BLaER1 (cell line): ENCODE measurements around the gene FASN.
"Not testable (repeated sequence)": the region's sequence is repeated elsewhere in the genome, so short reads cannot be mapped to it uniquely, and the experiment has no call there.

ENCODE experiments used
- H3K27ac ChIP-seq: shearing (Covaris generic); formaldehyde crosslinking; 2 replicates; pipeline ENCODE4 v1.8.1; 2022
- H3K27me3 ChIP-seq: shearing (Covaris generic); formaldehyde crosslinking; 2 replicates; pipeline ENCODE4 v1.8.1; 2022
- H3K36me3 ChIP-seq: shearing (Covaris generic); formaldehyde crosslinking; 2 replicates; pipeline ENCODE4 v1.8.1; 2022
- H3K4me1 ChIP-seq: shearing (Covaris generic); formaldehyde crosslinking; 2 replicates; pipeline ENCODE4 v1.8.1; 2022
- H3K4me2 ChIP-seq: shearing (Covaris generic); formaldehyde crosslinking; 2 replicates; pipeline ENCODE4 v1.8.1; 2022
- H3K4me3 ChIP-seq: shearing (Covaris generic); formaldehyde crosslinking; 2 replicates; pipeline ENCODE4 v1.8.1; 2022
- H3K9ac ChIP-seq: shearing (Covaris generic); formaldehyde crosslinking; 2 replicates; pipeline ENCODE4 v1.8.1; 2022
- H3K9me3 ChIP-seq: shearing (Covaris generic); formaldehyde crosslinking; 2 replicates; pipeline ENCODE4 v1.8.1; 2022
- H4K20me1 ChIP-seq: shearing (Covaris generic); formaldehyde crosslinking; 2 replicates; pipeline ENCODE4 v1.8.1; 2022
- Cebpa-rat ChIP-seq: shearing (Covaris generic); IDR thresholded peaks from 2 replicates; pipeline ENCODE4 v1.8.1; 2022

FASN gene

DNA sequence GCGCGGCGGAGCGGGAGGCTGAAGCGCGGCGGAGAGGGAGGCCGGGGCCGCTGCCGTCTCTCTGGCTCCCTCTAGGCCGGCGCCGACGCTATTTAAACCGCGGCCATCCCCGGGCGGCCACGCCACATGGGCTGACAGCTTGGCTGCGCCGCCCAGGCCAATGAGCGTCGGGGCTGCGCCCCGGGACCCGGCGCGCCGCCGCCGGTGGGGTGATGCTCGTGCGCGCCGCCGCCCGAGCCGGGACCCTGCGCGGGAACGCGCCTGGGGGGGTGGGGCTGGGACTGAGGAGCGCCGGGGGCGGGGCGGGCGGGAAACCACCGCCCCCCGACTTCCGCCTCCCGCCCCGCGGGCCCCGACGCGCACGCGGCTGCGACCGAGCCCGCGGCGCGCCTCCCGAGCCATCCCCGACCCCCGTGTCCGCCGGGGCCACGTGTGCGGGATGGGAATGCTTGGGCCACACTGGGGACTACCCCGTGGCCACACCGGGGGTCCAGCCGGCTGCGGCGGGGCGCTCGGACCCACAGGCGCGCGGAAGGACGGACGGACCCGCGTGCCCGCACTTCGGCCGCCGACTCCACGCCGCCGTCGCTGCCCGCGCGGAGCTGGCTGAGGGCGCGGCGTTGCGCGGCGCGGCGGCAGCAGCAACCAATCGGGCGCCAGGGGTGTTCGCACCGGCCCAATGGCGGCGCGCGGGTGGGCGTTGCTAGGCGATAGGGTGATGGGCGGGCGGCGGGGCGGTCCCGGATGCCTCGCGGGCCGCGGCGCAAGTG lies at the start of gene FASN:
TSS of gene FASN (minus strand) at position 68 of the 770 bp plus-strand sequence. CDS start 1,791 bp downstream, outside the sequence.
- Histone ChIP-seq H3K36me3 (peaks cover 33% of the 10 kb centered on the region), H3K4me3 (peak within 1 kb of the TSS; percentile 95), H3K4me1 (peaks cover 54% of the 10 kb centered on the region), H3K9me3 (no peaks in the 10 kb centered on the region), H3K9ac (peak within 1 kb of the TSS; percentile 98), H3K27me3 (no peaks in the 10 kb centered on the region), H3K27ac (peak within 1 kb of the TSS; percentile 99), H4K20me1 (peaks cover 38% of the 10 kb centered on the region), H3K4me2 (peak within 1 kb of the TSS; percentile 100)
- no peak for TF ChIP-seq Cebpa-rat

DNA sequence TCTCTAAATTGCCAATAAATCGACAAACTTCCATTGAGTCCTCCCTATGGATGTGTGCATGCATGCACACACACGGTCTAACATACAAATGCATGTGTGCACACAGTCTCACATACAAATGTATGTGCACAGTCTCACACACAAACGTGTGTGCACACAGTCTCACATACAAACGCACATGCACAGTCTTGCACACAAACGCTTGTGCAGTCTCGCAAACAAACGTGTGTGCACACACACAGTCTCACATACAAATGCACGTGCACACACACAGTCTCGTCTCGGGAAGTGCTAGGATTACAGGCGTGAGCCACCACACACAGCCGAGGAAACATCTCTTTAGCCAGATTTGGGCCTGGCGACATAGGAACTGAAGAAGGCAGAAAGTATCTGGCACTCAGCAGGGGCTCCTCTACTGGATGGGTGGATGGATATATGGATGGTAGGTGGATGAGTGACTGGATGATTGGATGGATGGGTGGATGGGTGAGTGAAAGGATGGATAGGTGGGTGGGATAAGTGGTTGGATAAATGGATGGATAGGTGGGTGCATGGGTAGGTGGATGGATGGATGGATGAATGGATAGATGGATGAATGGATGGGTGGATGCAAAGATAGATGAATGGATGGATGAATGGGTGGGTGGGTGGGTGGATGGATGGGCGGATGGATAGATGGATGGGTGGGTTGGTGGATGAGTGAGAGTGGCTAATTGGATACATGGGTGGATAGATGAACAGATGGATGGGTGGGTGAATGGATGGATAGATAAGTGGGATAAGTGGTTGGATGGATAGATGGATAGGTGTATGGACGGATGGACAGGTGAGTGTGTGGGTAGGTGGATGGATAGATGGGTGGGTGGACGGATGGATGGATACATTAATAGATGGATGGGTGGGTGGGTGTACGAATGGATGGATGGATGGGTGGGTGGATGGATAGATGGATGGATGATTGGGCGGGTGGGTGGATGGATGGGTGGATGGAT lies 48.9 kb upstream of the FASN start:
- H3K4me2 ChIP-seq = no peak overlapping the region
- no peak overlapping the region for H3K27ac ChIP-seq
- no peaks in the 10 kb centered on the region for H3K36me3 ChIP-seq
- no peaks in the 10 kb centered on the region for H3K9me3 ChIP-seq
- TF ChIP-seq Cebpa-rat = no peak
- no peak overlapping the region for H3K9ac ChIP-seq
- H3K4me1 ChIP-seq = no peaks in the 10 kb centered on the region
- no peak overlapping the region for H3K4me3 ChIP-seq
- H3K27me3 ChIP-seq = no peaks in the 10 kb centered on the region
- no peaks in the 10 kb centered on the region for H4K20me1 ChIP-seq

DNA sequence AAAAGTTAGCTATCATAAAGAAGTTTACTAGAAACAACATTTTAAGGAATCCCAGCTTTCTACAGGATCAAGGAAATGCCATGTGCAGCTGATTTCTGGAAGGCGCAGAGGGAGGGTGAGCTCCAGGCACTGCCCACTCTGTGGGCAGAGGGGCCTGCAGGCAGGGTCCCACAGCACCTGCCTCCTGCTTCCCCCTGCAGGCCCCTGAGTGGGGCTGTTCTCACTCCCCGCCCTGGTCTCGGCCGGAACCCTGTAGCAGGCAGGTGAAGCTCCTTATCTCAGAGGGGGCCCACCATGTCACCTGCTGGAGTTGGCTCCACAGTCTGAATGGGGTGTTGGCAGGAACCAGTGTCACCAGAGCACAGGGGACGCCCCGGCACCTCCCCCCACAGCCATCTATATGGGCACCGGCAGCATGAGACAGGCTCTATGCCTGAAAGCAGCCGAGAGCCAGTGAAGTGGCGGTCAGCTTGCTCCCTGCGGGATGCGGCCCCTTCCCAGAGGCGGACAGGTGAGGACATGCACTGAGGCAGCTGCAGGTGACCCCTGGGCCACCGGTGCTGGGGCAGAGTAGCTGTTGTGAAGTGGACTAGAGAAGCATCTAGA lies 47.6 kb upstream of the FASN start:
- Histone ChIP-seq H3K36me3 (no peaks in the 10 kb centered on the region), H3K9me3 (no peaks in the 10 kb centered on the region), H3K4me2 (no peak overlapping the region), H3K4me3 (no peak overlapping the region), H3K9ac (no peak overlapping the region), H3K27me3 (no peaks in the 10 kb centered on the region), H4K20me1 (no peaks in the 10 kb centered on the region), H3K27ac (no peak overlapping the region), H3K4me1 (no peaks in the 10 kb centered on the region)
- TF ChIP-seq Cebpa-rat = no peak

DNA sequence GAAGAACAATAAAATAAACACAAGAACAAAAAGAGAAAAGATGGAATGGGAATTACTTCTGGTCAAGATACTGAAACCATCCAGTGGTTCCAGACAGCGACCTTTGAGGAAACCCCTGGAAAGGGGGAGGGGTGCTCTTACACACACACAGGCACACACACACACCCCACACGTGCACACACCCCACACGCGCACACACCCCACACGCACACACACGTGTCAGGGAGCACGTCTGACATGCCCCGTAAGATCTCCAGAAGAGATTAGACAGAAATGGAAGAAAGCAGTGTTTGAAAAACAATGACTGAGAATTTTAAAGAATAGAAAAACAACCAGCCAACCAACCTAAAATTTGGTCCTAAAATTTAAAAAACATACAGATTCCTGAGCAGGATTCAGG lies 45.3 kb upstream of the FASN start:
- no peak overlapping the region for H3K4me3 ChIP-seq
- no peak overlapping the region for H3K9ac ChIP-seq
- no peaks in the 10 kb centered on the region for H3K36me3 ChIP-seq
- no peaks in the 10 kb centered on the region for H3K9me3 ChIP-seq
- no peak for TF ChIP-seq Cebpa-rat
- H3K4me2 ChIP-seq = no peak overlapping the region
- H3K27ac ChIP-seq = no peak overlapping the region
- H3K4me1 ChIP-seq = no peaks in the 10 kb centered on the region
- no peaks in the 10 kb centered on the region for H4K20me1 ChIP-seq
- no peaks in the 10 kb centered on the region for H3K27me3 ChIP-seq

- H3K4me2 ChIP-seq, H3K36me3 ChIP-seq, H3K9ac ChIP-seq, H4K20me1 ChIP-seq, H3K9me3 ChIP-seq, H3K4me1 ChIP-seq, H3K27me3 ChIP-seq, H3K4me3 ChIP-seq, H3K27ac ChIP-seq: not testable (repeated sequence)
Observed at GRCh38 chr17:82139961-82140360, 41.9 kb upstream of the FASN start.

GRCh38 chr17:82138511-82138992 lies 40.5 kb upstream of the FASN start:
- H3K27me3 ChIP-seq = no peaks in the 10 kb centered on the region
- no peak overlapping the region for H3K9ac ChIP-seq
- no peaks in the 10 kb centered on the region for H3K36me3 ChIP-seq
- TF ChIP-seq Cebpa-rat = no peak
- no peak overlapping the region for H3K4me2 ChIP-seq
- no peaks in the 10 kb centered on the region for H3K9me3 ChIP-seq
- H4K20me1 ChIP-seq = no peaks in the 10 kb centered on the region
- peaks cover 5% of the 10 kb centered on the region for H3K4me1 ChIP-seq
- no peak overlapping the region for H3K27ac ChIP-seq
- H3K4me3 ChIP-seq = no peak overlapping the region

DNA sequence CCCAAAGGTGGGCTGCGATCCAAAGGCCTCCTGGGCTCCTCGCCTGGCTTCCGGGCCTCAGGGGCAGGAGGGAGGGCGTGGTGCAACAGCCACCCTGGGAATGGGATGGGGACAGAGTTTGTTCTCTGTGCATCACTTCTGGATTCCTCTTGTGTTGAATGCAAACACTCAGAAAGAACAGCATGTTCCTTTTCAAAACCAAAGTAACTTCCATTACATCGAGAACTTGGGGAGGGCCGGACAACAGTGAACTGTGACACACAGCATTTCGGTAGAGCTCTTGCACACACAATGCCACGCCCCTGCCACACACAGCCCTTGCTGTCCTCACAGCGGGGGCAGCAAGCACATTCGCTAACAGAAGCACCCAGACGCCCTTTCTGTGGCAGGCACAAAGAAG lies 36.1 kb upstream of the FASN start:
- no peaks in the 10 kb centered on the region for H4K20me1 ChIP-seq
- H3K36me3 ChIP-seq = no peaks in the 10 kb centered on the region
- TF ChIP-seq Cebpa-rat = no peak
- H3K4me3 ChIP-seq = no peak overlapping the region
- no peak overlapping the region for H3K9ac ChIP-seq
- H3K27ac ChIP-seq = no peak overlapping the region
- H3K4me1 ChIP-seq = peaks cover 14% of the 10 kb centered on the region
- H3K9me3 ChIP-seq = no peaks in the 10 kb centered on the region
- no peak overlapping the region for H3K4me2 ChIP-seq
- H3K27me3 ChIP-seq = no peaks in the 10 kb centered on the region

DNA sequence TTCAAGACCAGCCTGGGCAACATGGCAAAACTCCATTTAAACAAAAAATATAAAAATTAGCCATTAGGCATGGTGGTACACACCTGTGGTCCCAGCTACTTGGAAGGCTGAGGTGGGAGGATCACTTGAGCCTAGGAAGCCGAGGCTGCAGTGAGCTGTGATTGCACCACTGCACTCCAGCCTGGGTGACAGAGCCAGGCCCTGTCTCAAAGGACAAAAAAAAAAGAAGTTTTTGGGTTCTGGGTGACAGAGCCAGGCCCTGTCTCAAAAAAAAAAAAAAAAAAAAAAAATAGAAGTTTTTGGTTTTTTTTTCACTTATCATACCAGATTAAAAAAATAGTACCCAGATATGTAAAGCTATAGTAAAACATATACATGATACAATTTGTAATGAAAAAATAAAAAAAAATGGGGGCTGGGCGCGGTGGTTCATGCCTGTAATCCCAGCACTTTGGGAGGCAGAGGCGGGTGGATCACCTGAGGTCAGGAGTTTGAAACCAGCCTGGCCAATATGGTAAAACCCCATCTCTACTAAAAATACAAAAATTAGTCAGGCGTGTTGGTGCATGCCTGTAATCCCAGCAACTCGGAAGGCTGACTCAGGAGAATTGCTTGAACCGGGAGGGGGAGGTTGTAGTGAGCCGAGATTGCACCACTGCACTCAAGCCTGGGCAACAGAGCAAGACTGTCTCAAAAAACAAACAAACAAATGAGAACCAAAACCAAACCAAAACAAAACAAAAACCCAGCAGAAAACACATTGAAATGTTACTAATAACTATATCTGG lies 35.3 kb upstream of the FASN start:
- not testable (repeated sequence) for H3K27ac ChIP-seq, H4K20me1 ChIP-seq, H3K27me3 ChIP-seq, H3K9ac ChIP-seq, H3K9me3 ChIP-seq, H3K36me3 ChIP-seq, H3K4me3 ChIP-seq
- peaks cover 17% of the 10 kb centered on the region for H3K4me1 ChIP-seq
- peak overlapping the region; percentile 14; the same call in 1 of the 2 replicates for H3K4me2 ChIP-seq

DNA sequence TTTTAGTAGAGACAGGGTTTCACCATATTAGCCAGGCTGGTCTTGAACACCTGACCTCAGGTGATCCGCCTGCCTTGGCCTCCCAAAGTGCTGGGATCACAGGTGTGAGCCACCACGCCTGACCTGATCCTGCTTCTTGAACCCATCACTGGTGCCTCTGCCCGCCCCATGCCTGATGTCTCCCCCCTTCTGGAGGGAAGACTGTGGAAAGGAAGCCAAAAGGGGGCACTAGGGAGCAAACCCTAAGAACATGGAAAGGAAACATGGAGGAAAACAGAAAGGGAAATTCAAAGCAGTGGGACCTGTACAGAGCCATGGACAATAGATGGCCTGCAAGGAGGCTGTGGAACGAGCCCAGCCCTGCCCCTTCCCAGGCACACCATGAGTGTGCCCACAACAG lies 31.1 kb upstream of the FASN start:
- Histone ChIP-seq H4K20me1 (no peaks in the 10 kb centered on the region), H3K9me3 (no peaks in the 10 kb centered on the region), H3K27ac (no peak overlapping the region), H3K36me3 (no peaks in the 10 kb centered on the region), H3K4me3 (no peak overlapping the region), H3K9ac (no peak overlapping the region), H3K4me2 (no peak overlapping the region), H3K27me3 (peaks cover 3% of the 10 kb centered on the region; the same call in 1 of the 2 replicates), H3K4me1 (peaks cover 44% of the 10 kb centered on the region)
- no peak for TF ChIP-seq Cebpa-rat
